ENCODE data around the gene SGSM1. TPM values are rescaled to one million over a fixed set of nuclear protein-coding genes. Genes with fewer than 3 reads are reported as not detected.

The SGSM1 gene
- total RNA-seq, 1 donor = 0.73 TPM

- Histone ChIP-seq H3K9me3 (ENCODE audit: low read depth, low read length) (no peaks in the 10 kb centered on the region), H3K4me1 (ENCODE audit: insufficient read depth, low read length) (peaks cover 14% of the 10 kb centered on the region), H3K27me3 (ENCODE audit: insufficient read depth, low read length) (peaks cover 41% of the 10 kb centered on the region), H3K4me3 (ENCODE audit: low read length) (no peak overlapping the region)
These were observed 148.1 kb downstream of the SGSM1 start for GRCh38 chr22:24954114-24954463.

- Histone ChIP-seq H3K4me1 (ENCODE audit: insufficient read depth, low read length) (peaks cover 14% of the 10 kb centered on the region), H3K27me3 (ENCODE audit: insufficient read depth, low read length) (peaks cover 38% of the 10 kb centered on the region), H3K4me3 (ENCODE audit: low read length) (no peak overlapping the region), H3K9me3 (ENCODE audit: low read depth, low read length) (no peaks in the 10 kb centered on the region)
These were observed 148.8 kb downstream of the SGSM1 start for GRCh38 chr22:24954856-24955255.

DNA sequence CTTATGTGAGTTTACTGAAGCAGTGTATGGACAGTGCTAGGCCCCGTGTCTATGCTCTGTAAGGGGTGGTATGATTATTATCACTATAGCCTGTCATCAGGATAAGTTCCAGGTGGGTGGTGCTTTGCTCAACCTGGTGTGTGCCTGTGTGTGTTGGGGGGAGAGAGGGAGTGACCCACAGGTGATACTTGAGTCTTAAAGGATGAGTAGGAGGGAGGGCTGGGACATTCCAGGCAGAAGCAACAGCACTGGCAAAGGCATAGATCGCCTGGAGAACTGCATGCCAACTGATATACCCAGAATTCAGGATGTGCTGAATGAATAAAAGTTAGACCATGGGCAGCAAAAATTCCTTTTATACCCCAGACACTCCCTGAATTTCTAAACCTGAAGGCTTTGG is 151.0 kb downstream of the SGSM1 start:
- peaks cover 10% of the 10 kb centered on the region for H3K4me1 ChIP-seq (ENCODE audit: insufficient read depth, low read length)
- no peak overlapping the region for H3K4me3 ChIP-seq (ENCODE audit: low read length)
- H3K27me3 ChIP-seq (ENCODE audit: insufficient read depth, low read length) = peaks cover 18% of the 10 kb centered on the region
- no peaks in the 10 kb centered on the region for H3K9me3 ChIP-seq (ENCODE audit: low read depth, low read length)

- no peaks in the 10 kb centered on the region for H3K27me3 ChIP-seq (ENCODE audit: insufficient read depth, low read length)
- H3K4me3 ChIP-seq (ENCODE audit: low read length) = no peak overlapping the region
These were observed 155.3 kb downstream of the SGSM1 start for GRCh38 chr22:24961217-24961844.

DNA sequence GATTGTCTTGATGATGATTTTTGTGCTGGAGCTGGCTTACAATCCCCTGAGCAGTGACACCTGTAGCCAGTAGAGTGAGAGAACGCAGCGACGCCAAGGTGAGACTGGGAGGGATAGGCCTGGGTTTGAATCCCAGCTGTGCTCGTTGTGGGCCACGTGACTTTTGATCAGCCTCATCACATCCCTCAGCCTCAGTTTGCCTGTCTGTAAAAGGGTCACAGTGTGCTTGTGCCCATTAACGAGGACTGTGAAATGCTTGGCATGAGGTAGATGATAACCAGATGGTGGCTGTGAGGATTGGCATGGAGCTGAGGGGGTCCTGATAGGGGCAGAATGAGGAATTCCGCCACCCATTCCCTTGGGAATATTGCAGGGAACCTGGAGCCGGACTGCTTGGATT is 156.1 kb downstream of the SGSM1 start:
- Histone ChIP-seq H3K27me3 (ENCODE audit: insufficient read depth, low read length) (no peaks in the 10 kb centered on the region), H3K4me3 (ENCODE audit: low read length) (no peak overlapping the region), H3K9me3 (ENCODE audit: low read depth, low read length) (no peaks in the 10 kb centered on the region), H3K4me1 (ENCODE audit: insufficient read depth, low read length) (no peaks in the 10 kb centered on the region)

More at GRCh38 chr22:24961217-24961844, 155.3 kb downstream of the SGSM1 start:
- no peaks in the 10 kb centered on the region for H3K9me3 ChIP-seq (ENCODE audit: low read depth, low read length)
- no peaks in the 10 kb centered on the region for H3K4me1 ChIP-seq (ENCODE audit: insufficient read depth, low read length)

DNA sequence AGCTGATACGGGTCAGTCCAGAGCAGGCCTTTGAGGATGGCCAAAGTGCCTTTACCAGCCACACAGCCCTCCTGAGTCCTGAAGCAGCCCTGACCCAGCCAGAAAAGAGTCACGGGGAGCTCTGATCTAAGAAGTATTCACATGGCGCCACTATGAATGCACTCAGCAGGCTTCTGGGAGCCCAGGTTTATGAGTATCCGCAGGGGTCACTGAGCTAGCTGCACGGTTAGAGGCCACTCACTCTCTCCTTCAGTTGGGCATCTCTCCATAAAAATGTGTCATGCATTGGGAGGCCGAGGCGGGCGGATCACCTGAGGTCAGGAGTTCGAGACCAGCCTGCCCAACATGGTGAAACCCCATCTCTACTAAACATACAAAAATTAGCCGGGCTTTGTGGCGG is 156.8 kb downstream of the SGSM1 start:
- H3K4me1 ChIP-seq (ENCODE audit: insufficient read depth, low read length) = no peaks in the 10 kb centered on the region
- no peaks in the 10 kb centered on the region for H3K27me3 ChIP-seq (ENCODE audit: insufficient read depth, low read length)
- no peaks in the 10 kb centered on the region for H3K9me3 ChIP-seq (ENCODE audit: low read depth, low read length)
- no peak overlapping the region for H3K4me3 ChIP-seq (ENCODE audit: low read length)

DNA sequence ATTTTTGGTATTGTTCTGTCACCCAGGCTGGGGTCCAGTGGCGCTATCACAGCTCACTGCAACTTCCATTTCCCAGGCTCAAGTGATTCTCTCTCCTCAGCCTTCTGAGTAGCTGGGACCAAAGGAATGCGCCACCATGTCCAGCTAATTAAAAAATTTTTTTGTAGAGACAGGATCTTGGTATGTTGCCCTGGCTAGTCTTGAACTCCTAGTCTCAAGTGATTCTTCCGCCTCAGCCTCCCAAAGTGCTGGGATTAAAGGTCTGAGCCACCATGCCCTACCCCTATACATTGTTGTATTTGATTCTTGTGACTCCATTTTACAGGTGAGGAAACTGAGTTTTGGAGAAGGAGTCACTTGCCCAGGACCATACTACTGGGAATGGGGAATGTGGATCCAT is 158.4 kb downstream of the SGSM1 start:
- Histone ChIP-seq H3K4me1 (ENCODE audit: insufficient read depth, low read length) (no peaks in the 10 kb centered on the region), H3K27me3 (ENCODE audit: insufficient read depth, low read length) (no peaks in the 10 kb centered on the region), H3K9me3 (ENCODE audit: low read depth, low read length) (no peaks in the 10 kb centered on the region), H3K4me3 (ENCODE audit: low read length) (no peak overlapping the region)

- Histone ChIP-seq H3K27me3 (ENCODE audit: insufficient read depth, low read length) (no peaks in the 10 kb centered on the region), H3K9me3 (ENCODE audit: low read depth, low read length) (no peaks in the 10 kb centered on the region), H3K4me3 (ENCODE audit: low read length) (no peak overlapping the region), H3K4me1 (ENCODE audit: insufficient read depth, low read length) (no peaks in the 10 kb centered on the region)
These were observed 160.0 kb downstream of the SGSM1 start for GRCh38 chr22:24965822-24966626.

- no peaks in the 10 kb centered on the region for H3K27me3 ChIP-seq (ENCODE audit: insufficient read depth, low read length)
- H3K4me1 ChIP-seq (ENCODE audit: insufficient read depth, low read length) = no peaks in the 10 kb centered on the region
- H3K4me3 ChIP-seq (ENCODE audit: low read length) = no peak overlapping the region
- no peaks in the 10 kb centered on the region for H3K9me3 ChIP-seq (ENCODE audit: low read depth, low read length)
These were observed 162.1 kb downstream of the SGSM1 start for GRCh38 chr22:24968066-24968561.

- H3K9me3 ChIP-seq (ENCODE audit: low read depth, low read length) = no peaks in the 10 kb centered on the region
These were observed 163.7 kb downstream of the SGSM1 start for GRCh38 chr22:24969560-24970301.

GRCh38 chr22:24972369-24972768 is 166.4 kb downstream of the SGSM1 start:
- Histone ChIP-seq H3K4me1 (ENCODE audit: insufficient read depth, low read length) (no peaks in the 10 kb centered on the region), H3K4me3 (ENCODE audit: low read length) (no peak overlapping the region), H3K9me3 (ENCODE audit: low read depth, low read length) (no peaks in the 10 kb centered on the region), H3K27me3 (ENCODE audit: insufficient read depth, low read length) (no peaks in the 10 kb centered on the region)

More at GRCh38 chr22:24969560-24970301, 163.7 kb downstream of the SGSM1 start:
- H3K4me3 ChIP-seq (ENCODE audit: low read length) = no peak overlapping the region
- H3K4me1 ChIP-seq (ENCODE audit: insufficient read depth, low read length) = no peaks in the 10 kb centered on the region
- H3K27me3 ChIP-seq (ENCODE audit: insufficient read depth, low read length) = no peaks in the 10 kb centered on the region

- no peaks in the 10 kb centered on the region for H3K4me1 ChIP-seq (ENCODE audit: insufficient read depth, low read length)
- H3K27me3 ChIP-seq (ENCODE audit: insufficient read depth, low read length) = no peaks in the 10 kb centered on the region
- H3K9me3 ChIP-seq (ENCODE audit: low read depth, low read length) = no peaks in the 10 kb centered on the region
- H3K4me3 ChIP-seq (ENCODE audit: low read length) = no peak overlapping the region
These were observed 167.9 kb downstream of the SGSM1 start for GRCh38 chr22:24973872-24974271.

DNA sequence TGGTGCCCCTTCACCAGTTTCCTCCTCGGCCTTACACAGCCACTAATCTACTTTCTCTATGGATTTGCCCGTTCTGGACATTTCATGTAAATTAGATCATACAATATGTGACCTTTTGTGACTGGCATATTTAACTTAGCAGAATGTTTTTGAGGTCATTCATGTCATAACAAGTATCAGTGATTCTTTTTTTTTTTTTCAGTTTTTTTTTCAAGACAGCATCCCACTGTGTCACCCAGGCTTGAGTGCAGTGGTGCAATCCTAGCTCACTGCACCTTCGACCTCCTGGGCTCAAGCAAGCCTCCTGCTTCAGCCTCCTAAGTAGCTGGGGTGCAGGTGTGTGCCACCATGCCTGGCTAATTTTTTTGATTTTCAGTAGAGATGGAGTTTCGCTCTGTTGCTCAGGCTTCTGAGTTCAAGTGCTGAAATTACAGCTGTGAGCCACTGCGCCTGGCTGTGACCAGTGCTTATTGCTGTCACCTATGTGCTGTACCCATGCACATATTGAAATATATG is 169.2 kb downstream of the SGSM1 start:
- H3K9me3 ChIP-seq (ENCODE audit: low read depth, low read length) = no peaks in the 10 kb centered on the region
- H3K27me3 ChIP-seq (ENCODE audit: insufficient read depth, low read length) = no peaks in the 10 kb centered on the region
- H3K4me1 ChIP-seq (ENCODE audit: insufficient read depth, low read length) = no peaks in the 10 kb centered on the region
- no peak overlapping the region for H3K4me3 ChIP-seq (ENCODE audit: low read length)

- H3K27me3 ChIP-seq (ENCODE audit: insufficient read depth, low read length) = no peaks in the 10 kb centered on the region
- H3K4me1 ChIP-seq (ENCODE audit: insufficient read depth, low read length) = no peaks in the 10 kb centered on the region
- no peaks in the 10 kb centered on the region for H3K9me3 ChIP-seq (ENCODE audit: low read depth, low read length)
- H3K4me3 ChIP-seq (ENCODE audit: low read length) = no peak overlapping the region
These were observed 169.9 kb downstream of the SGSM1 start for GRCh38 chr22:24975813-24976341.

Data from mononuclear cell (primary cell).